Measurements from ENCODE around the gene CAST.

DNA sequence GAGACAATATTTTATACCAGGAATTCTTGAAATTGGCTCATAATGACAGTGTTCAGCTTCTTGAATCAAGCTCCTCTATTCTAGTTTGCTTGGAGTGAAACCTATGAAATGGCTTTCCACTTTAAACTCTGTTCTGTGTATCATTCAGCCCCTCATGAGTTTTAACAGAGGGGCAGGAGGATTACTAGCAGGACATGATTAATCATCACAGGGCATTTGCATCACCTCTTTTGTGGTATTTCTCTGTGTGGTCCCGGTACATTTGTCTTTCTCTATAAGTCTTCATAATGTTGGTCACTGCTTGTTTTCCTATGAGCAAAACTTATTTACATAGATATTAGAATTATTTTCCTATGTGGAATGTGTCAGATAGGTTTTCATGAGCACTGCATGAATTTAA, 21.2 kb downstream of the CAST start:
- no peak for TF ChIP-seq CTCF (IDR thresholded peaks at IDR 0.05; ENCODE audit: insufficient read depth, low read length, poor library complexity, severe bottlenecking)
- TF ChIP-seq EZH2phosphoT487 (conservative IDR thresholded peaks at IDR 0.05; ENCODE audit: low read length), result no peak

Measured in SU-DHL-6 (cell line).